GM19238 (cell line): ENCODE measurements around the gene STAC2.

ENCODE experiments used
- DNase-seq: peaks from one replicate; pipeline ENCODE4 v3.0.0; 2011; ENCODE audit warnings: low spot score; ENCODE audit not compliant: insufficient read length

The STAC2 gene

GRCh38 chr17:39231591-39232551 lies 6.1 kb upstream of the STAC2 start:
- DNase-seq, result peak; percentile 79

- DNase-seq, result no peak
Measured at GRCh38 chr17:39231091-39231561, 5.4 kb upstream of the STAC2 start.

- DNase-seq, result no peak
Measured at GRCh38 chr17:39230361-39230760, 4.6 kb upstream of the STAC2 start.

- no peak for DNase-seq
Measured at GRCh38 chr17:39229274-39229913, 3.6 kb upstream of the STAC2 start.

DNA sequence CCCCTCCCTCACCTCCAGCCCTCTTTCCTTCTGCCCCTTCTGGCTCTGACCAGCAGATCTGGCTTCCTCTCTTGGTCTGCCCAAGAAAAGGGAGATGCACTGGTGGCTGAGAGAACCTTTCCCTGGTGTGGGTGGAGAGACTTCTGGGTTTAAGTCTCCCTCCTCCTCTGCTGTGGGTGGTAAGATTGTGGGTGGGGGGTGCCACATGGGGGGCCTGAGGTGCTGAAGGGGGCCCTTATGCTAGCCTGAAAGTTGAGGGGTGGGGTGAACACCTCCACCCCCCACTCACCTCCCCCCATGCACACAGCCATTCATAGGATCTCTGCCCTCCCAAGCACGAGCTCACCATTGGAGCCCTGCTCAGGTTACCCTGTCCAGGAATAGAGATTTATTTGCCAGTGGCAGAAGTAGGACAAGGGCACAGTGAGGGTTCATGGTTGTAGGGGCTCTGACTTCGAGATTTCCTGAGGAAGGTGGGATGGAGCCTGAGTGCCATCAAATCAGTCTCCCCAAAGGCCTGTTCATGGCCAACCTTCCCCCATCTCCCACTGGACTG lies 1.7 kb upstream of the STAC2 start:
- no peak for DNase-seq

DNA sequence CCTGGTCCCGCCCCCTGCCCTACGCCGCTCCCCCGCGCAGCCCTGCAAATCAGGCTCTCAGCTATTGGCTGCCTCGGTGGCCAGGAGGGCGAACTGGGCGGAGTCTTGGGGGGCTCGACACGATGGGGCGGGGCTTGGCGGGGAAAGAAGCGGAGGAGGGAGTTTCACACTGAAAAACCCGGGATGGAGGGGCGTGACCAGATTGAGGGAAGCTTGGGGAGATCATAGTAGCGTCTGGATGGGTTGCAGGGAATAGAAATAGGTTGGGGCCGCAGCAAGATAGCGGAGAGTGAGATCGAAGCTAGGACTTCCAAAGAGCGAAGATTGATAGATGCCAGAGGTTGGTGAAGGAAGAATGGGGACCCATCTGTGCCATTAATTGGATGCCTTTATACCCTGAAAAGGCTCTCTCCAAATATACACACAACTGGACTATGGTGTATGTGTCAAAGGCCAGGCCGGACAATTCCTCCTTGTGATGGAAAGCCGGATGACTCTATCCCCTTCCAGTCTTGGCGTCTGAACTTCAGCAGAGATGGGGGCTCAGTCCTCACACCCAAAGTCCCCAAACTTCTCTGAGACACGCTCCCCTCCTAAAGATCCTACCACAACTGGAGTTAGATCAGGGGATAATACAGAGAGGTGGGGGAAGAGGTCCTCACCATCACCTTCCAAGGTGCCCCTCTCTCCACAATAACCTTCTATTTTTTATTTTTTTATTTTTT lies 376 bp upstream of the STAC2 start:
- no peak for DNase-seq

DNA sequence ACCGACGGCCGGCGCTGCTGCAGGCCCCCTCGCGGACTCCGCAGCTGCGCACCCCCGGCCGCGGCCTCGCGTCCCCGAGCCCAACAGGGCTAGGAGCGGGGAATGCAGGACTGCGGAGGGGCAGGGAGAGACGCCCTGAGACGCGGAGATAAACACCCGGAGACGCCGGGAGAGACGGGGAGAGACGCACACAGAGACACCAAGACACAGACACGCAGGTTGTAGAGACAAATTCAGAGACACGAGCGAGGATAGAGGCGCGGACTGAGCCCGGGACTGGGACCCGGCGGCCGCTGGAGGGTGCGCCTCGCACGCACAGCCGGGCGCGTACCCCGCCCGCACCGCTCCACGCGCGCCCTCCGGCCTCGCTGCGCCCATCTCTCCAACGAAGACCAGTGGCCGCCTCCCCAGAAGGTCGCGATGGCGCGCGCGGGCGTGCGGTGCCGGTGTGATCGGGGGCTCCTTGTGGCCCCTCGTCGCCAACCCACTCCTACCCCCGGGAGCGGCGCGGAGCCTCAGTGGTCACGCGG lies 902 bp downstream of the STAC2 start:
- no peak for DNase-seq

DNA sequence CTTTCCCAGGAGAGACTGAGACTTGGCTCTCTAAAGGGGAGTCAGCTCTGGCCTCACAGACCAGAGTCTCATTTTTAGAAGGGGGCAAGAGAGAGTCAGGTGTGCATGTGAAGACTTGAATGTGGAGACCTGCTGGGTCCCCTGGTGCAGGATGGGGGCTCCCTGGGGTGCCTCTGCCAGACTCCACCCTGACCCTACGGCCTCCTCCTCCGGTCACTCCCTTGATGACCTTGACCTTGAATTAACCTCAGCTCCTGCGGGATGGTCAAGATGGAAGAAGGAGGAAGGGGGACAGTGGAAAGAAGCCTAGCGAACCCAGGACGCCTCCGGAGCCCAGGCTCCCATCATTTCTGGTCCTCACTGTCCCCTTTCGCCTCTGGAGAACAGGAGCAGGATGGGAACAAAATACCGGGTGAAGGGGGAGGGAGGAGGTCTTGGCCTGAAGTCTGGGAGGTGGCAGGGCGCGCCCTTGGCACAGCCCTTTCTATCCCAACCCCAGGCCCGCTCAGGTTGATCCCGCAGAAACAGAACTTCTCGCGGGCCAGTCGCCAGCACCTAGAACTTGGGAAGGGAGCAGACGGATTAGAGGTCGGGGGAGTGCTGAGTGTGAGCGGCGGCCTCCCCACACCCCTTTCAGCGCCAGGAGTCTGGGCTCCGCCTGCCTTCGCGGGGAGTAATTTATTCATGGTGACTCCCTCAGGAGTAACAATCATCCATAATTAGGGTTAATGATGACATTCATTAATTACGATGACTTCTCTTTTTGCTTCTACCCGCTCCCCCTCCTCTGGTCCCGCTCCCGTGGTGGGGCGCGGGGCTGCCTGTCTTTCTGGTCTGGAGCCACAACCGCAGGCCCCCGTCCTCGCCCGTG lies 1.6 kb downstream of the STAC2 start:
- no peak for DNase-seq

DNA sequence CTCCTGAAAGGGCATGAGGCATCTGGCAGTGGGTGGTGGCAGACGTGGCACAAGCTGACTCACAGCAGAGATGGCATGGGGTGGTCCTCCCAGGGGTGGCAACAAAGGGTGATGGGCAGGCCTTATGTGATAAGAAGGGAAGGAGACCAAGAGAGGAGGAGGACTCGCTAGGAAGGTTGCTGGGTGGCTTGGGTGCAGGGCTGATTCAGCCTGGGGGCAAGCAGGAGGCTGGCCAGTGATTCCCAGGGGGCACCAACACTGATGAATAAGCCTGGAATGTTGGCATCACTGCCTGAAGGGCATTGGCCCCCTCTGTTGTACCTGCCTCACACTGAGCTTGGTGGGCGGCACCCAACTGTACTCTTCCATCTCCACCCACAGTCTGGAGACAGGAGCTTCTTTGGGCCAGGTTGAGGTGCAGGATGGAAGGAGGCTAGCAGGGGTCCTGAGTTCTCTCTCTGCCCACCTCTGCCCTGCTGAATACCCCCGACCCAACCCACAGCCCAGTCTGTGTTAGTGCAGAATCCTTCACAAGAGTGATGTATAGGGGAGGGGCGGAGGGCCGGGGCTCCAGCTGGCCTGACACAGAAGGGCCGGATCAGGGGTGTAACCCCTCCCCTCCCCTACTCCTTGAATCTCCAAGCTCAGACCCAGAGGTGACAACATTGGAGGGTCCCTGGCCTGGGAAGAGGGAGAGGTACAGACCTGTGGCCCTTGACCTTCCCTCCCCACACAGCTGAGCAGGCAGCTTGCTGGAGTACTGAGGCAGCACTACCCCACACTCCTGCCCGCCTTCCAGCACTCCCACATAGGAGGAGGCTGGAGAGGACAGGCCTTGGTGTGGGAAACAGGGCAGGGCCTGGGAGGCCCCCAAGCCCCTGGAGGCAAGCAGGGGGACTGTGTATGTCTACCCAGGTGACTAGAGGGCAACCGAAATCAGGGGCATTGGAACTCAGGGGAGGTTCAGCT lies 2.6 kb downstream of the STAC2 start:
- no peak for DNase-seq

- no peak for DNase-seq
Measured at GRCh38 chr17:39222151-39222550, 3.6 kb downstream of the STAC2 start.

DNA sequence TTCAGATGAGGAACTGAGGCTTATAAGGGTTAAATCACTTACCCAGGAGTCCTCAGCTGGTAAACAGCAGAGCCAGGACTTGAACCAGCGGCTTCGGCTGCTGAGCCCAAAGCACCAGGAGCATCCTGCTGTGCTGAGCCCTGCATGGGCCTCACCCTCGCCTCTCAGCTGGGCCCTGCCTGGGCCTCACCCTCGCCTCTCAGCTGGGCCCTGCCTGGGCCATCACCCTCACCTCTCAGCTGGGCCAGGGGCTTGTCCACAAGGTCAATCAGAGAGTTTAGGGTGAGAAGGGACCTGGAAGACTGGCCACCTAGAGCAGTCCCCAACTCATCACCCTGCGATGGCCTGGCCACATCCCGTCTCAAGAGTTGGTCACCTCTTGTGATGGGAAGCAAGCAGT lies 4.2 kb downstream of the STAC2 start:
- DNase-seq, result no peak

DNA sequence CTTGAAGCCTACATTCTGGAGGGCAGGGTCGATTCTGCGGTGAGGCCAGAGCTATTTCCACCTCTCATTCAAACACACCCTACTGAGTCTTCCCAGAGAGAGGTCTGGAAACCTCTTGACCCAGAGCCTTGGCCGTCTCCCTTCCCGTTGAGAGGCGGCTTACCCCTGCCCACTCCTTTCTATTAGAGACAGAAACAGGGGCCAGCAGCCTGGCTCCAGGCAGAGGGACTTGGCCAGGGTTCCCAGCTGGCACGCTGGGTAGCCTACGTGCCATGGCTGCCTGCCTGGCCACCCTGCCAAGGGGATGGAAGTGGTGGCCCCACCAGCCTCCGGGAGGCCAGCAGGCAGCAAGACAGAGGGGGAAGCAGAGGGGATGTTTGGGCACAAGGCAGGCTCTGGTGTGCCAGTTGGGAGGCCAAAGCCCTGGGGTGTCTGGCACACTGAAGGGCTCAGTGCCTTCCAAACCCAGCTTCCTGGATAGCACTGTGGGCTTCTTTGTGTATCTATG lies 6.0 kb downstream of the STAC2 start:
- DNase-seq, result no peak

DNA sequence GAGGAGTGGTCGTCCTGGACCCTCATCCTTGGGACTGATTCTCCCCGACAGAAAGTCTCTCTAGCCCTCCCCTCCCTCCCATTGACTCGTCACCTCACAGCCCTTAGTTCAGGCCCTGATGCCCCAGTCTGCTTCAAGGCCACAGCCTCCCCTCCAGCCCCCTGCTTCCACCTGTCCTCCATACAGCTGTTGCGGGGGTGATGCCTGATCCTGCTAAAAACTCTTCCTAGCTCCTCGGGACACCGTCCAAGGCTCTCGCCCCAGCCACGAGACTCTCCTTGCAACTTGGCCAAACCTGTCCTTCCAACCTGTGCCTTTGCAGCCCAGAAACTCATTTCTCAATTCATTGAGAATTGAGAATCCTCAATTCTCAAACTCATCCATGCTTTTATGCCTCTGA lies 6.8 kb downstream of the STAC2 start:
- DNase-seq, result no peak

GRCh38 chr17:39217734-39218369 lies 7.9 kb downstream of the STAC2 start:
- no peak for DNase-seq

DNA sequence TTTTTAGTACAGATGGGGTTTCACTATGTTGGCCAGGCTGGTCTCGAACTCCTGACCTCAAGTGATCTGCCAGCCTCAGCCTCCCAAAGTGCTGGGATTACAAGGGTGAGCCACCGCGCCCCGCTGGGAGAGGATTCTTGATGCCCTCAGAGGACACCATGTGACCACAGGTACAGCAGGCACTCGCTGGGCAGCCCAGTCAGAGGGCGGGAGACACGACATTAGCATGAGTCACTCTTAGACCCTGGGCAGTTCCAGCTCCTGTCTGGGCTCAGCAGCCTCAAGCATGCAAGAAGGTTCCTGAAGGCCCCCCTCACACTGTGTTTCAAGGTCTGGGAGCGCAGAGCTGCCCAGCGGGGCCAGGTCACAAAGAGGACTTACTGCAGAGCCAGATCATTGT lies 11.9 kb downstream of the STAC2 start:
- DNase-seq, result no peak

GRCh38 chr17:39212841-39213480 lies 12.8 kb downstream of the STAC2 start:
- no peak for DNase-seq

DNA sequence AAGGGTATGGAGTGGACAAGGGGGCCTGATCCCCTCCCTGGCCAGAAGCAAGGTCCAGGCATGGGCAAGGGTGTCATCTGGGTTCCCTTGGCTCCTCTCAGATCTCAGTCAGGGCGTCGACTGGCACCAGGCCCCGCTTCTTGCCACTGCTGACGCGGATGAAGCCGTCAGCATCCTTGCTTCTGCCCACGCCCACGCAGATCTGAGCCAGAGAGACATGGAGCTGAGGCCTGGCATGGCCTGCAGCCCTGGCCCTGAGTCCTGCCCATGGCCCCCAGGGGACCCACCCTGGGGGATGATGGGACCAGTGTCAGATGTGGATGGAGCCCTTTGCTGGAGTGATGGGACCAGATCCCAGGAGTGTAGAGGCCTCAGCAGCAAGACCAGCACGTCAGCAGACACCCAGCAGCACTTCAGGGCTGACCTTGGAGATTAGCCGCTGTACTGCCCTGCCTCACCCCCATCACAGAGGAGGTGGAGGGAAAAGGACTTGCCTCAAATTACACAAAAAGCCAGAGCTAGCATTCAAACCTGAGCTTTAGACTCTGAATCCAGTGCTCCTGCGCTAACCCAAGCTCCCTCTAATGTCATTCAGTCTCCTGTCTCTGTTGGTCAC lies 13.4 kb downstream of the STAC2 start:
- no peak for DNase-seq

GRCh38 chr17:39210093-39210434 lies 15.7 kb downstream of the STAC2 start:
- no peak for DNase-seq
